MM.1S (cell line): ENCODE measurements around the gene SLC6A9.
A peak's percentile ranks its signal among the peaks of the same experiment; 100 is the strongest.

Source experiments
- DNase-seq: peaks from one replicate; pipeline ENCODE4 v3.0.0-alpha.2; 2015
- H2AFZ ChIP-seq: fragments of 300-600 bp; sonication (generic); 2 replicates; pipeline ENCODE4 v1.6.0; 2016; ENCODE audit warnings: antibody characterized with exemption, low read length
- H3F3A ChIP-seq: fragments of 300-600 bp; sonication (generic); 2 replicates; pipeline ENCODE4 v1.6.1; 2016; ENCODE audit warnings: mild to moderate bottlenecking, antibody characterized with exemption, low read length, moderate library complexity, mixed read lengths; ENCODE audit not compliant: insufficient read depth
- H3K27ac ChIP-seq: fragments of 300-600 bp; sonication (generic); 2 replicates; pipeline ENCODE4 v1.5.1; 2016; ENCODE audit warnings: mild to moderate bottlenecking, low read length
- H3K27me3 ChIP-seq: fragments of 300-600 bp; sonication (generic); replicated peaks from 2 replicates; pipeline ENCODE4 v1.6.0; 2016; ENCODE audit warnings: low read length; ENCODE audit not compliant: insufficient read depth
- H3K36me3 ChIP-seq: fragments of 300-600 bp; sonication (generic); replicated peaks from 2 replicates; pipeline ENCODE4 v1.6.1; 2016; ENCODE audit warnings: mild to moderate bottlenecking, low read length, mixed read lengths; ENCODE audit not compliant: insufficient read depth
- H3K4me1 ChIP-seq: fragments of 300-600 bp; sonication (generic); 2 replicates; pipeline ENCODE4 v1.6.1; 2016; ENCODE audit warnings: low read length, mixed read lengths
- H3K4me2 ChIP-seq: fragments of 300-600 bp; sonication (generic); 2 replicates; pipeline ENCODE4 v1.6.0; 2016; ENCODE audit warnings: low read depth, low read length
- H3K4me3 ChIP-seq: fragments of 300-600 bp; sonication (generic); 2 replicates; pipeline ENCODE4 v1.5.1; 2016; ENCODE audit warnings: low read length, mixed read lengths
- H3K79me2 ChIP-seq: fragments of 300-600 bp; sonication (generic); 2 replicates; pipeline ENCODE4 v1.6.1; 2016; ENCODE audit warnings: mixed run types, low read length, mixed read lengths
- H3K9ac ChIP-seq: fragments of 300-600 bp; sonication (generic); 2 replicates; pipeline ENCODE4 v1.6.1; 2016; ENCODE audit warnings: low read length, mixed read lengths
- H3K9me2 ChIP-seq: fragments of 300-600 bp; sonication (generic); replicated peaks from 2 replicates; pipeline ENCODE4 v1.6.1; 2016; ENCODE audit warnings: mild to moderate bottlenecking, low read length, mixed read lengths; ENCODE audit not compliant: insufficient read depth
- H3K9me3 ChIP-seq: fragments of 300-600 bp; sonication (generic); replicated peaks from 2 replicates; pipeline ENCODE4 v1.6.1; 2016; ENCODE audit warnings: mild to moderate bottlenecking, low read length, mixed read lengths; ENCODE audit not compliant: insufficient read depth
- H4K20me1 ChIP-seq: fragments of 300-600 bp; sonication (generic); 2 replicates; pipeline ENCODE4 v1.6.1; 2016; ENCODE audit warnings: mild to moderate bottlenecking, low read length, moderate library complexity, mixed read lengths; ENCODE audit not compliant: insufficient read depth
- CTCF ChIP-seq: fragments of 300-600 bp; sonication (generic); IDR thresholded peaks from 2 replicates; pipeline ENCODE4 v1.5.1; 2016; ENCODE audit warnings: antibody characterized with exemption, low read length, mixed read lengths
- EZH2 ChIP-seq: fragments of 300-600 bp; sonication (generic); optimal IDR thresholded peaks from 2 replicates; pipeline ENCODE3; 2017; ENCODE audit warnings: low read depth, mild to moderate bottlenecking, antibody characterized with exemption, low read length, mixed read lengths
- EZH2phosphoT487 ChIP-seq: fragments of 300-600 bp; sonication (generic); IDR thresholded peaks from 2 replicates; pipeline ENCODE4 v1.6.1; 2018; ENCODE audit warnings: antibody characterized with exemption, low read length

Gene SLC6A9

GRCh38 chr1:43980255-43981134 lies 50.8 kb downstream of the SLC6A9 start:
- no peak overlapping the region for H3K27ac ChIP-seq

GRCh38 chr1:43979528-43980254 lies 51.6 kb downstream of the SLC6A9 start:
- no peak overlapping the region for H3K27ac ChIP-seq

More at GRCh38 chr1:43980255-43981134, 50.8 kb downstream of the SLC6A9 start:
- DNase-seq, result no peak
- H4K20me1 ChIP-seq, result peaks cover 4% of the 10 kb centered on the region; the same call in 1 of the 2 replicates
- H3K79me2 ChIP-seq, result peaks cover 43% of the 10 kb centered on the region
- no peak for TF ChIP-seq EZH2phosphoT487
- no peak for TF ChIP-seq EZH2
- no peak for TF ChIP-seq CTCF
- H3F3A ChIP-seq, result peaks cover 13% of the 10 kb centered on the region; the same call in 1 of the 2 replicates
- H3K9me2 ChIP-seq, result no peaks in the 10 kb centered on the region
- no peak overlapping the region; the same call in 1 of the 2 replicates for H2AFZ ChIP-seq
- H3K36me3 ChIP-seq, result 0 out of 2 replicates have a peak, but pooled peaks cover 3% of the 10 kb centered on the region
- peak overlapping the region; percentile 71 for H3K4me3 ChIP-seq
- H3K9me3 ChIP-seq, result no peaks in the 10 kb centered on the region
- H3K4me2 ChIP-seq, result peak overlapping the region; percentile 93
- peak overlapping the region; percentile 67; the same call in 1 of the 2 replicates for H3K9ac ChIP-seq
- no peaks in the 10 kb centered on the region for H3K27me3 ChIP-seq
- peaks cover 25% of the 10 kb centered on the region for H3K4me1 ChIP-seq

GRCh38 chr1:43979261-43979527 lies 52.1 kb downstream of the SLC6A9 start:
- peak overlapping the region; percentile 93; the same call in 1 of the 2 replicates for H3K4me2 ChIP-seq
- no peak overlapping the region for H2AFZ ChIP-seq

More at GRCh38 chr1:43979528-43980254, 51.6 kb downstream of the SLC6A9 start:
- 0 out of 2 replicates have a peak, but pooled peaks cover 3% of the 10 kb centered on the region for H3K36me3 ChIP-seq
- peaks cover 25% of the 10 kb centered on the region for H3K4me1 ChIP-seq
- H3K9me3 ChIP-seq, result no peaks in the 10 kb centered on the region
- H4K20me1 ChIP-seq, result peaks cover 4% of the 10 kb centered on the region; the same call in 1 of the 2 replicates
- H3K4me3 ChIP-seq, result peak overlapping the region; percentile 71
- H3K79me2 ChIP-seq, result peaks cover 51% of the 10 kb centered on the region
- H3K9me2 ChIP-seq, result no peaks in the 10 kb centered on the region
- peak overlapping the region; percentile 93 for H3K4me2 ChIP-seq
- H3K9ac ChIP-seq, result peak overlapping the region; percentile 67
- no peaks in the 10 kb centered on the region for H3K27me3 ChIP-seq
- peak overlapping the region; percentile 67 for H2AFZ ChIP-seq
- no peak for DNase-seq
- peaks cover 13% of the 10 kb centered on the region; the same call in 1 of the 2 replicates for H3F3A ChIP-seq
- TF ChIP-seq EZH2phosphoT487, result no peak
- no peak for TF ChIP-seq EZH2

More at GRCh38 chr1:43979261-43979527, 52.1 kb downstream of the SLC6A9 start:
- Histone ChIP-seq H3F3A (peaks cover 17% of the 10 kb centered on the region), H3K9ac (peak overlapping the region; percentile 67), H3K27me3 (no peaks in the 10 kb centered on the region), H3K27ac (no peak overlapping the region), H3K9me2 (no peaks in the 10 kb centered on the region), H3K36me3 (0 out of 2 replicates have a peak, but pooled peaks cover 3% of the 10 kb centered on the region), H4K20me1 (peaks cover 4% of the 10 kb centered on the region; the same call in 1 of the 2 replicates), H3K4me1 (peaks cover 25% of the 10 kb centered on the region), H3K4me3 (peak overlapping the region; percentile 71), H3K9me3 (no peaks in the 10 kb centered on the region), H3K79me2 (peaks cover 51% of the 10 kb centered on the region)
- no peak for TF ChIP-seq CTCF
- TF ChIP-seq EZH2, result no peak
- no peak for TF ChIP-seq EZH2phosphoT487
- no peak for DNase-seq
